ENCODE measurements around the gene VAV3.
"Not testable (repeated sequence)": the region's sequence is repeated elsewhere in the genome, so short reads cannot be mapped to it uniquely, and the experiment has no call there.

The VAV3 gene

GRCh38 chr1:107683683-107684082 is 281.3 kb downstream of the VAV3 start:
- DNase-seq (ENCODE audit: low read depth in 2 of 2), result no peak

- DNase-seq (ENCODE audit: low read depth in 2 of 2), result no peak
Measured at GRCh38 chr1:107683191-107683657, 281.8 kb downstream of the VAV3 start.

- DNase-seq (ENCODE audit: low read depth in 2 of 2), result no peak
Measured at GRCh38 chr1:107682467-107682866, 282.5 kb downstream of the VAV3 start.

- no peak for DNase-seq (ENCODE audit: low read depth in 2 of 2)
Measured at GRCh38 chr1:107681001-107681479, 283.9 kb downstream of the VAV3 start.

- DNase-seq (ENCODE audit: low read depth in 2 of 2), result no peak
Measured at GRCh38 chr1:107680579-107680985, 284.4 kb downstream of the VAV3 start.

GRCh38 chr1:107679411-107679953 is 285.5 kb downstream of the VAV3 start:
- no peak for DNase-seq (ENCODE audit: low read depth in 2 of 2)

- DNase-seq (ENCODE audit: low read depth in 2 of 2), result no peak
Measured at GRCh38 chr1:107678993-107679392, 286.0 kb downstream of the VAV3 start.

GRCh38 chr1:107677697-107678096 is 287.3 kb downstream of the VAV3 start:
- no peak for DNase-seq (ENCODE audit: low read depth in 2 of 2)

GRCh38 chr1:107674486-107674885 is 290.5 kb downstream of the VAV3 start:
- DNase-seq (ENCODE audit: low read depth in 2 of 2), result no peak

GRCh38 chr1:107673006-107673405 is 292.0 kb downstream of the VAV3 start:
- DNase-seq (ENCODE audit: low read depth in 2 of 2), result no peak

- no peak for DNase-seq (ENCODE audit: low read depth in 2 of 2)
Measured at GRCh38 chr1:107670397-107671040, 294.5 kb downstream of the VAV3 start.

- DNase-seq (ENCODE audit: low read depth in 2 of 2), result no peak
Measured at GRCh38 chr1:107669996-107670395, 295.0 kb downstream of the VAV3 start.

- no peak for DNase-seq (ENCODE audit: low read depth in 2 of 2)
Measured at GRCh38 chr1:107668762-107669161, 296.2 kb downstream of the VAV3 start.

- DNase-seq (ENCODE audit: low read depth in 2 of 2), result no peak
Measured at GRCh38 chr1:107666493-107666892, 298.5 kb downstream of the VAV3 start.

- DNase-seq (ENCODE audit: low read depth in 2 of 2), result no peak
Measured at GRCh38 chr1:107664982-107665925, 299.7 kb downstream of the VAV3 start.

GRCh38 chr1:107662971-107663370 is 302.0 kb downstream of the VAV3 start:
- DNase-seq (ENCODE audit: low read depth in 2 of 2), result no peak

GRCh38 chr1:107661158-107661557 is 303.8 kb downstream of the VAV3 start:
- no peak for DNase-seq (ENCODE audit: low read depth in 2 of 2)

GRCh38 chr1:107659961-107660360 is 305.0 kb downstream of the VAV3 start:
- no peak for DNase-seq (ENCODE audit: low read depth in 2 of 2)

- no peak for DNase-seq (ENCODE audit: low read depth in 2 of 2)
Measured at GRCh38 chr1:107657356-107657755, 307.6 kb downstream of the VAV3 start.

GRCh38 chr1:107653765-107654164 is 311.2 kb downstream of the VAV3 start:
- DNase-seq (ENCODE audit: low read depth in 2 of 2), result no peak

GRCh38 chr1:107653005-107653404 is 312.0 kb downstream of the VAV3 start:
- DNase-seq (ENCODE audit: low read depth in 2 of 2), result no peak

- DNase-seq (ENCODE audit: low read depth in 2 of 2), result not testable (repeated sequence)
Measured at GRCh38 chr1:107650825-107651224, 314.2 kb downstream of the VAV3 start.

Measured in stimulated activated CD8-positive, alpha-beta memory T cell treated with anti-CD3 and anti-CD28 coated beads, Interleukin-7, amount 100 ng/mL, for 1 hour (primary cell).